Placental epithelial cell (primary cell): ENCODE measurements around the gene MMP24OS. TPM values are rescaled to one million over a fixed set of nuclear protein-coding genes. Genes with fewer than 3 reads are reported as not detected.

Experiments used
- total RNA-seq: library from RNA; depleted of rRNA; stranded (reverse); fragments of >200 nt; gene quantifications from 2 replicates; pipeline ENCODE4 v1.2.3, GENCODE V29; 2012

MMP24OS gene
- total RNA-seq = 17.9 and 31.8 TPM in 2 replicates

DNA sequence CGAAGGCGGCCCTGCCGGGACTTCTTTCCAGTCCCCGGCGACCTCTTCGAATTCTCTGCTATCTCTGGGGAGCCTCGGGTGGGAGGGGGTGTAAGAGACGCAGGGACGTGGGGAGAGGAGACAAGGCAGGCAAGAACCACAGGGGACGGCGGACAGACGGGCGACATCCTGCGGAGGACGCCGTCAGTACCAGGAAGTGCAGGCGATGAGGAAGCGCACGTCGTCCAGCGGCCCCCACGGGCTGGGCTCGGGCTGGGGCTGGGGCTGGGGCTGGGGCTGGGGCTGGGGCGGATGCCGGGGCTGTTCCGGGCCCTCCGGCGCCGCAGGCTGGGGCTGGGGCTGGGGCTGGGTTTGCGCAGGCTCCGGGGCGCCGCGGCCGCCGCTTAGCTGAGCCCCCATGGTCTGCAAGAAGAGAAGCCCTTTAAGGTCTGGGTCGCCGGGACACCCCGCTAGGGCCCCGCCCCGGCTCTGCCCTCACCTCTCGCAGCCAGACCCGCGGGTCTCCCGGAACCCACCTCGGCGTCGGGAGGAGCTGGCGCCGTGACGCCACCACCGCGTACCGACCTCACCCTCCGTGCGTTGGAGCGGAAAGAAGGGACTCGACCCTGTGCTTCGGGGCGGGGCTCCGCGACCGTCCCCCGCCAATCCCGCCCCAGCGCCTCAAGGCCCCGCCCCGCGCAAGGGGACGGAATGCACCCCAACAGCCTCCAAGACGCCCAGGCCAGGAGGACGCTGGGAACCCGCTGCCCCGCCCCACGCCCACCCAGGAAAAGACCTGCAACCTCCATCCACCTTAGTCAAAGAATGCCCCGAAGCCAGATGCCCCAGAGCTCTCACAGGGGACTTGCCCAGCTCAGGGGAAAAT, at the start of gene MMP24OS:
MMP24OS (minus strand) TSS at position 592 of the 865 bp plus-strand sequence; CDS start at position 399, 193 bp downstream.

GRCh38 chr20:35291654-35292503, 14.0 kb upstream of the MMP24OS start, which contains the start of gene FAM83C:
Gene FAM83C (minus strand): TSS chr20:35292425. CDS start chr20:35292304, 121 bp downstream.

GRCh38 chr20:35284267-35284991, 6.5 kb upstream of the MMP24OS start, which contains the start of gene EIF6:
Gene EIF6 (minus strand): TSS chr20:35284772. CDS start chr20:35284487, 285 bp downstream.

Other genes with a start within 250 kb of the MMP24OS start
- 85.6 and 90.9 TPM in 2 replicates for gene TRPC4AP, start 185.3 kb downstream of the MMP24OS start, total RNA-seq
- gene EDEM2, start 130.8 kb downstream of the MMP24OS start, total RNA-seq = 31.8 and 49.0 TPM in 2 replicates
- gene PROCR, start 106.0 kb downstream of the MMP24OS start, total RNA-seq = 28.7 and 30.6 TPM in 2 replicates
- gene MMP24, start 51.4 kb downstream of the MMP24OS start, total RNA-seq = 0.39 and 1.7 TPM in 2 replicates
- gene EIF6, start 6.7 kb upstream of the MMP24OS start, total RNA-seq = 109 and 163 TPM in 2 replicates
- under 0.01 and 0.33 TPM in 2 replicates for gene FAM83C, start 14.3 kb upstream of the MMP24OS start, total RNA-seq
- 18.1 and 22.4 TPM in 2 replicates for gene UQCC1, start 133.9 kb upstream of the MMP24OS start, total RNA-seq
- under 0.01 TPM in 1 of 2 replicates, not detected in the other for gene GDF5, start 160.1 kb upstream of the MMP24OS start, total RNA-seq
- 13.9 and 16.1 TPM in 2 replicates for gene CEP250, start 177.5 kb upstream of the MMP24OS start, total RNA-seq